Fibroblast of pulmonary artery (primary cell): ENCODE results near the gene RHBDD2.
"Not testable (repeated sequence)": the region's sequence is repeated elsewhere in the genome, so short reads cannot be mapped to it uniquely, and the experiment has no call there.

ENCODE experiments used
- DNase-seq: peaks from one replicate; pipeline ENCODE4 v3.0.0-alpha.2; 2010; ENCODE audit warnings: low read depth
- H3K4me3 ChIP-seq: replicated peaks from 2 replicates; pipeline ENCODE4 v1.5.1; 2011; ENCODE audit warnings: low read depth, mild to moderate bottlenecking, control low read depth, low read length, moderate library complexity
- TF ChIP-seq, protein P1 (sequence below): IDR thresholded peaks from 2 replicates; pipeline ENCODE4 v1.5.1; 2011; ENCODE audit warnings: mild to moderate bottlenecking, control low read depth, low read length, inconsistent platforms; ENCODE audit errors: missing control alignments

Gene RHBDD2

DNA sequence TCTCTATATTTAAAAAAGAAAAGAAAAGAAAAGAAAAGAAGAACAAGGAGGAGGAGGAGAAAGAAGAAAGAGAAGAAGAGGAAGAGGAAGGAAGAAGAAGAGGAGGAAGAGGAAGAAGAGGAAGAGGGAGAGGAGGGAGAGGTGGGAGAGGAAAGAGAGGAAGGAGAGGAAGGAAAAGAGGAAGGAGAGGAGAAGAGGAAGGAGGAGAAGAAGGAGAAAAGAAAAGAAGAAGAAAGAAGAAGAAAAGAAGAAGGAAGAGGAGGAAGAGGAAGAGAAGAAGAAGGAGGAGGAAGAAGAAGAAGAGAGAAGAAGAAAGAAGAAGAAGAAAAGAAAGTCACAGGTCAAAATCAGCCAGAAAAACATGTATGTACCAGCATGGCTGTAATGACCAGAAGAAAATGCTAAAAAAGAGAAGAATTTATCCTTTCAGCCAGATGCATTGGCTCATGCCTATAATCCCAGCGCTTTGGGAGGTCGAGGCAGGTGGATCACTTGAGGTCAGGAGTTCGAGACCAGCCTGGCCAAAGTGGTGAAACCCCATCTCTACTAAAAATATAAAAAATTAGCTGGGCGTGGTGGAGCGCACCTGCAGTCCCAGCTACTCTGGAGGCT lies 30.8 kb downstream of the RHBDD2 start:
- H3K4me3 ChIP-seq: no peak overlapping the region
- TF ChIP-seq, protein P1, sequence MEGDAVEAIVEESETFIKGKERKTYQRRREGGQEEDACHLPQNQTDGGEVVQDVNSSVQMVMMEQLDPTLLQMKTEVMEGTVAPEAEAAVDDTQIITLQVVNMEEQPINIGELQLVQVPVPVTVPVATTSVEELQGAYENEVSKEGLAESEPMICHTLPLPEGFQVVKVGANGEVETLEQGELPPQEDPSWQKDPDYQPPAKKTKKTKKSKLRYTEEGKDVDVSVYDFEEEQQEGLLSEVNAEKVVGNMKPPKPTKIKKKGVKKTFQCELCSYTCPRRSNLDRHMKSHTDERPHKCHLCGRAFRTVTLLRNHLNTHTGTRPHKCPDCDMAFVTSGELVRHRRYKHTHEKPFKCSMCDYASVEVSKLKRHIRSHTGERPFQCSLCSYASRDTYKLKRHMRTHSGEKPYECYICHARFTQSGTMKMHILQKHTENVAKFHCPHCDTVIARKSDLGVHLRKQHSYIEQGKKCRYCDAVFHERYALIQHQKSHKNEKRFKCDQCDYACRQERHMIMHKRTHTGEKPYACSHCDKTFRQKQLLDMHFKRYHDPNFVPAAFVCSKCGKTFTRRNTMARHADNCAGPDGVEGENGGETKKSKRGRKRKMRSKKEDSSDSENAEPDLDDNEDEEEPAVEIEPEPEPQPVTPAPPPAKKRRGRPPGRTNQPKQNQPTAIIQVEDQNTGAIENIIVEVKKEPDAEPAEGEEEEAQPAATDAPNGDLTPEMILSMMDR: no peak
- no peak for DNase-seq

DNA sequence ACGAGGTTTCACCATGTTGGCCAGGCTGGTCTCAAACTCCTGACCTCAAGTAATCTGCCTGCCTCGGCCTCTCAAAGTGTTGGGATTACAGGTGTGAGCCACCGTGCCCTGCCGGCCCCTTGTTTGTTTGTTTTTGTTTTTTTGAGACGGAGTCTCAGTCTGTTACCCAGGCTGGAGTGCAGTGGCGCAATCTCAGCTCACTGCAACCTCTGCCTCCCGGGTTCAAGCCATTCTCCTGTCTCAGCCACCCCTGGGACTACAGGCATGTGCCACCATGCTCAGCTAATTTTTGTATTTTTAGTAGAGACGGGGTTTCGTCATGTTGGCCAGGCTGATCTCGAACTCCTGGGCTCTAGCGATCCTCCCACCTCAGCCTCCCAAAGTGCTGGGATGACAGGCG lies 32.4 kb downstream of the RHBDD2 start:
- DNase-seq: not testable (repeated sequence)

DNA sequence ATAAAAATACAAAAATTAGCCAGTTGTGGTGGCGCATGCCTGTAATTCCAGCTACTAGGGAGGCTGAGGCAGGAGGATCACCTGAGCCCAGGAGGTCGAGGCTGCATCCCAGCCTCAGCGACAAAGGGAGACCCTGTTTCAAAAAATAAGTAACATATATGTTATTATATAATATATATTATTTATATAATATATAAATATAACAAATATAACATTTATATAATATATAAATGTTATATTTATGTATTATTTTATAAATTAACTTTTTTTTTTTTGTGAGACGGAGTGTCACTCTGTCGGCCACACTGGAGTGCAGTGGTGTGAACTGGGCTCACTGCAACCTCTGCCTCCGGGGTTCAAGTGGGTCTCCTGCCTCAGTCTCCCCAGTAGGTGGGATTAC lies 34.6 kb downstream of the RHBDD2 start:
- H3K4me3 ChIP-seq: no peak overlapping the region
- TF ChIP-seq, protein P1: no peak
- no peak for DNase-seq

More for the DNA sequence above, 32.4 kb downstream of the RHBDD2 start:
- H3K4me3 ChIP-seq: not testable (repeated sequence)

DNA sequence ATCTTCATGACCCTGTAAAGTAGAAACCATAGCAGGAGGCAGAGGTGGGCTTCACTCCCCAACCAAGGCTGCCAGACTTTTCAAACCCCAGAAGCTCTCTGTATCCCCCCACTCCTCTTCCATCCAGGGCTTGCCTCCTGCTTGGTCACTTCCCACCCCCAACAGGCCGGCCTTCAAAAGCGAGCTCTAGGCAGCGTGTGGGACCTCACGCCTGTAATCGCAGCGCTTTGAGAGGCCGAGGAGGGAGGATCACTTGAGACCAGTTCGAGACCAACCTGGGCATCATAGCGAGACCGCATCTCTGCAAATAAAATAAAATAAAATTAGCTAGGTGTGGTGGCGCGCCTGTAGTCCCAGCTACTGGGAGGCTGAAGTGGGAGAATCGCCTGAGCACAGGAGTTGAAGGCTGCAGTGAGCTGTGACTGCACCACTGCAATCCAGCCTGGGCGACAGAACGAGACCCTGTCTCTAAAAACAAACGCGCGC lies 35.4 kb downstream of the RHBDD2 start:
- TF ChIP-seq, protein P1: no peak
- no peak for DNase-seq
- peak overlapping the region; percentile 78 for H3K4me3 ChIP-seq

DNA sequence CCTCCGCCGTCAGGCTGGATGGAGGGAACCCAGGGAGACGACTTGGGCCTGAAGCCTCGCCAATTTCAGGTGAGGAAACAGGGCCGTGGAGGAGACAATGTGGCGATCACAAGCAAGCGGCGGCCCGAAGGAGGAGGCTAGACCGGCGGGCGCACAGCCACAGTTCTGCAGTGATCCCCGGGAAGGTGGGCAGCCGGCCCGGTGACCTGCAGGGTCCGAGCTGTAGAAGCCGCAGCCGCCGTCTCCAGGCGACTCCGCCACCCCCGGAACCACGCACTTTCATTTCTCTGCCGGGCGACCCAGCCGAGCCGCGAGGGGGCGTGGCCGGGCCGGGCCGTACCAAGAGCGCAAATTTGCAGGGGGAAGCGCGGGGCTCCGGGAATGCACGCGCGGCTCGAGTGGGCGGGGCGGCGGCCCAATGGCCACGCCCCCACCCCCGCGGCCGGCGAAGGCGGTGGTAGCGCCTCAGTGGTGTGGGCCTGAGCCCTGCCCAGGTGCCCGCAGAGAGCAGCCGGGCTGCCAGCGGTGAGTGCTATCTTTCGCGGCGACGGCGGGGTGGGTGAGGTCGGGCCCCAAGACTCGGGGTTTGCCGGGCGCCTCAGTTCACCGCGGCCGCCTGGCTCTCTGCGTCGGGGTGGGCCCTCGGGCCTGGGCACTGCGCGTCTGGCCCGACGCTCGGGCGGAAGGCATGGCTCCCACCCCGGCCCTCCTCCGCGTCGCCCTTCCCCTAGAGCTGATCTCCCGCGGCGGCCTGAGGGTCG lies 36.0 kb downstream of the RHBDD2 start, which contains the start of gene POR:
TSS of gene POR (plus strand) at position 501 of the 761 bp plus-strand sequence. CDS start 38,847 bp downstream, outside the sequence.
- peak; percentile 93 for DNase-seq
- H3K4me3 ChIP-seq: peak within 1 kb of the TSS; percentile 78
- TF ChIP-seq, protein P1: no peak

DNA sequence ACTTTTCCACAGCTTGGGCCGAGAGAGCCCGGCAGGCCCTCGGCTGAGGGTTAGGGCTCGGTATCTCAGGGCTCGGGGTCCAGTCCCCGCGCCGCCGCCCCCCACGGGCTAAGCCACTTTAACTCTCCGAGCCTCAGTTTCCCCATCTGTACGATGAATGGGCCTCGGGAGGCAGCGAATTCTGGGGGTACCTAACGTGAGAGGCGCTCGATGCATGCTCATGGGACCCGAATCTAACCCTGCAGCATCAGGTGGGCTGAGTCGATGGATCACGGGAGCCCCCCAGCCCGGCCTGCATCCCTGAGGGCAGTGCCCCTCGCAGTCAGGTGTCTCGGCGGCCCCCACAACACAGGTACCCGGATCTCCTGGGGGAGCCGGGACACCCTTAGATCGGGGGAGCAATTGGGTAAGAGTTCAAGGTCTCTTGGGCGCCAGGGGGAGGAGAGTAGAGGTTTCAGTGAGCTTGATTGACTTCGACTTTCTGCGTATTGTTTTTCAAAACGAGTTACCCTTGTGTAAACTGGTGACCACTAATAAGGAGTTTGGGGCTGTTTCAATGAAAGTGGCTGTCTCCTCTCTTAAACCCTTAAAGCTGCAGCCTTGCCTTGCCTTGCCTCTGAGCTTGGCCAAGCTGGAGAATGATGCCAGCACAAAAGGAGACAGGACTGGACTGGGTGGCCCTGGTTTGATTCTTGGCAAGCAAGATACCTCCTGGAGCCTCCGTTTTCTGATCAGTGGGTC lies 36.8 kb downstream of the RHBDD2 start:
- TF ChIP-seq, protein P1: no peak
- peak overlapping the region; percentile 78 for H3K4me3 ChIP-seq
- peak; percentile 50 for DNase-seq

DNA sequence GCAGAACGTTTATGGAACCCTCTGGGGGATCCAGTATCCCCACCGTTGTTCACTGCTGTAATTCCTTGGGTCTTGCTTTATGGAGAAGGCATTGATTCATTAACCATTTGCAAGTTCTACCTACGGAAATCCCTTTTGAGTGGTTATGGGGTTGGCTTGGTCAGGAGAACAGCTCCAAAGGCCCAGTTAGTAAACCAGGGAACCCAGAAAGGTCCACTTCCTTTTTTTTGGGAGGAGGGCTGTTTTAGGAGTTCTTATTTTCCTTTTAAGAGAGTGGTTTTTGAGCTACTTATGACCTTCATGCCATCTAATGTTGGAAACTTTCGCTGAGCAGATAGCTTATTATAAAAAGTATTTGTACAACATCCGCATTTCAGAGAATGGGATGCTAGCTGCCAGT lies 37.4 kb downstream of the RHBDD2 start:
- no peak for DNase-seq
- peak overlapping the region; percentile 78 for H3K4me3 ChIP-seq
- TF ChIP-seq, protein P1: no peak
